HepG2 (cell line): ENCODE results near the gene CFAP221. TPM values are rescaled to one million over a fixed set of nuclear protein-coding genes. Genes with fewer than 3 reads are reported as not detected.

Experiments
- AFF4 ChIP-seq: sonication (generic); formaldehyde crosslinking; IDR thresholded peaks from 2 replicates; pipeline ENCODE4 v1.4.0; 2020; ENCODE audit warnings: missing genetic modification reagents
- BCLAF1 ChIP-seq: fragments of 450-650 bp; IDR thresholded peaks from 2 replicates; pipeline ENCODE4 v1.6.1; 2017; ENCODE audit warnings: mild to moderate bottlenecking
- NR2C2 ChIP-seq: sonication (generic); formaldehyde crosslinking; IDR thresholded peaks from 2 replicates; pipeline ENCODE4 v1.4.0; 2020; ENCODE audit warnings: missing genetic modification reagents, mild to moderate bottlenecking, moderate library complexity, borderline replicate concordance
- NR2F6 ChIP-seq, 2 experiments: IDR thresholded peaks; 2 replicates each; pipeline ENCODE4 v1.6.1; 2016; ENCODE audit warnings: antibody characterized with exemption in 1 of 2, mild to moderate bottlenecking in 1 of 2
- ZNF567 ChIP-seq: sonication (generic); formaldehyde crosslinking; IDR thresholded peaks from 2 replicates; pipeline ENCODE4 v1.8.1; 2023; ENCODE audit warnings: mild to moderate bottlenecking, missing genetic modification reagents, borderline replicate concordance
- ZNF75D ChIP-seq: sonication (generic); formaldehyde crosslinking; IDR thresholded peaks from 2 replicates; pipeline ENCODE4 v1.8.1; 2023; ENCODE audit warnings: missing genetic modification reagents, mild to moderate bottlenecking, borderline replicate concordance
- ZNF891 ChIP-seq: sonication (generic); formaldehyde crosslinking; IDR thresholded peaks from 2 replicates; pipeline ENCODE4 v1.5.0; 2020; ENCODE audit warnings: mild to moderate bottlenecking, missing genetic modification reagents
- ZSCAN29 ChIP-seq: sonication (generic); formaldehyde crosslinking; conservative IDR thresholded peaks from 2 replicates; pipeline ENCODE4 v1.4.0; 2020; ENCODE audit warnings: mild to moderate bottlenecking, missing genetic modification reagents
- polyA plus RNA-seq, 8 experiments: library from polyadenylated mRNA; depleted of rRNA in 3 of 8; stranded (reverse) in 7 of 8; unstranded in 1 of 8; fragments of >200 nt; fragmentation: Illumina TruSeq in 4 of 8; extraction: Trizol in 4 of 8; gene quantifications; 2 replicates each; pipeline versions ENCODE4 v1.2.1 to v1.2.3, GENCODE V29; 2011 to 2016; ENCODE audit warnings: low read depth in 4 of 8, missing spikeins in 1 of 8, mixed read lengths in 1 of 8; ENCODE audit not compliant: insufficient read depth in 1 of 8
- total RNA-seq, 5 experiments: library from RNA; depleted of rRNA; stranded (reverse); fragments of >200 nt; fragmentation: Illumina TruSeq; extraction: Trizol; gene quantifications; 2 replicates each; pipeline ENCODE4 v1.2.3, GENCODE V29; 2016; ENCODE audit warnings: low read depth in 1 of 5
- TF ChIP-seq, protein P1 (sequence below): sonication (generic); formaldehyde crosslinking; IDR thresholded peaks from 2 replicates; pipeline ENCODE4 v1.5.1; 2020; ENCODE audit warnings: missing genetic modification reagents, mild to moderate bottlenecking, borderline replicate concordance
- TF ChIP-seq, protein P2 (sequence below): sonication (generic); formaldehyde crosslinking; IDR thresholded peaks from 2 replicates; pipeline ENCODE4 v1.5.1; 2020; ENCODE audit warnings: mild to moderate bottlenecking, missing genetic modification reagents, moderate library complexity

The CFAP221 gene
- total and polyA plus RNA-seq, 2 of the 13 experiments (the other 11 are each of a cell fraction or from before 2014, with no cell fraction given) = not detected

DNA sequence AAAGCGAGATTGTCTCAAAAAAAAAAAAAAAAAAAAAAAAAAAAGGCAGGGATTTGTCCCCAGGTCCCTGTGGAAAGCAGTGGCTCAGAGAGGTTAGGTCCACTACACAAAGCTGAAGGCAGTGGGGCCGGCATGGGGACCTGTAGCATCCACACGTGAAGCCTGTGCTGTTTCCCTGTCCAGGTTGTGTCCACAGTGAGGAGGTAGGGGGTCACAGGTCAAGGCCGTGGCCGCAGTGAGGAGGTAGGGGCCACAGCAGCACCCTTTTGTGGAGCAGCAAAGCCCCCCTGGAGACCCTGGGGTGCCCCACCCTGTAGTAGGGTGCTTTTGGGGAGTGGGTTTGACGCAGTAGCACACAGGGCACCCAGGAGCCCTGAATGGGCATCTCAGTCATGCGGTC, 148.7 kb downstream of the CFAP221 start (continued):
- TF ChIP-seq AFF4 (no peak), BCLAF1 (no peak), NR2F6 (IDR thresholded peaks at IDR 0.05) (peak; percentile 75), NR2F6 (CRISPR knock-in tag; IDR thresholded peaks at IDR 0.05) (peak; percentile 87), NR2C2 (peak; percentile 33; the same call in 1 of the 2 replicates), ZNF75D (CRISPR knock-in tag) (no peak), ZSCAN29 (CRISPR knock-in tag) (no peak), ZNF567 (CRISPR knock-in tag) (no peak), ZNF891 (no peak)
- TF ChIP-seq, protein P1, sequence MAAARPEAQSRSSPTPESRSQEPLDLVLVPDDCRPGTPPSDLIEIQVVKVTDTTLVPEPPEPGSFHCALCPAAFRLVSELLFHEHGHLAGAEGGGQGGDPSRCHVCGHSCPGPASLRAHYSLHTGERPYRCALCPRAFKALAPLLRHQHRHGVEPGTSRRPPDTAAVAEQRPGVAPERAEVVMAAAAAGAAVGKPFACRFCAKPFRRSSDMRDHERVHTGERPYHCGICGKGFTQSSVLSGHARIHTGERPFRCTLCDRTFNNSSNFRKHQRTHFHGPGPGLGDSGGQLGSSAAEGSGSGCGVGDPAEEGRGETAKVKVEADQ = no peak
- TF ChIP-seq, protein P2, sequence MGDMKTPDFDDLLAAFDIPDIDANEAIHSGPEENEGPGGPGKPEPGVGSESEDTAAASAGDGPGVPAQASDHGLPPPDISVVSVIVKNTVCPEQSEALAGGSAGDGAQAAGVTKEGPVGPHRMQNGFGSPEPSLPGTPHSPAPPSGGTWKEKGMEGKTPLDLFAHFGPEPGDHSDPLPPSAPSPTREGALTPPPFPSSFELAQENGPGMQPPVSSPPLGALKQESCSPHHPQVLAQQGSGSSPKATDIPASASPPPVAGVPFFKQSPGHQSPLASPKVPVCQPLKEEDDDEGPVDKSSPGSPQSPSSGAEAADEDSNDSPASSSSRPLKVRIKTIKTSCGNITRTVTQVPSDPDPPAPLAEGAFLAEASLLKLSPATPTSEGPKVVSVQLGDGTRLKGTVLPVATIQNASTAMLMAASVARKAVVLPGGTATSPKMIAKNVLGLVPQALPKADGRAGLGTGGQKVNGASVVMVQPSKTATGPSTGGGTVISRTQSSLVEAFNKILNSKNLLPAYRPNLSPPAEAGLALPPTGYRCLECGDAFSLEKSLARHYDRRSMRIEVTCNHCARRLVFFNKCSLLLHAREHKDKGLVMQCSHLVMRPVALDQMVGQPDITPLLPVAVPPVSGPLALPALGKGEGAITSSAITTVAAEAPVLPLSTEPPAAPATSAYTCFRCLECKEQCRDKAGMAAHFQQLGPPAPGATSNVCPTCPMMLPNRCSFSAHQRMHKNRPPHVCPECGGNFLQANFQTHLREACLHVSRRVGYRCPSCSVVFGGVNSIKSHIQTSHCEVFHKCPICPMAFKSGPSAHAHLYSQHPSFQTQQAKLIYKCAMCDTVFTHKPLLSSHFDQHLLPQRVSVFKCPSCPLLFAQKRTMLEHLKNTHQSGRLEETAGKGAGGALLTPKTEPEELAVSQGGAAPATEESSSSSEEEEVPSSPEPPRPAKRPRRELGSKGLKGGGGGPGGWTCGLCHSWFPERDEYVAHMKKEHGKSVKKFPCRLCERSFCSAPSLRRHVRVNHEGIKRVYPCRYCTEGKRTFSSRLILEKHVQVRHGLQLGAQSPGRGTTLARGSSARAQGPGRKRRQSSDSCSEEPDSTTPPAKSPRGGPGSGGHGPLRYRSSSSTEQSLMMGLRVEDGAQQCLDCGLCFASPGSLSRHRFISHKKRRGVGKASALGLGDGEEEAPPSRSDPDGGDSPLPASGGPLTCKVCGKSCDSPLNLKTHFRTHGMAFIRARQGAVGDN = 0 out of 2 replicates have a peak, but pooled peaks have one; percentile 24
- TF ChIP-seq, all 625 proteins: peak for 7
